ENCODE data around the gene MACROD2.

The MACROD2 gene

GRCh38 chr20:15710636-15711035, 1715.3 kb downstream of the MACROD2 start (continued):
- TF ChIP-seq, protein P1, sequence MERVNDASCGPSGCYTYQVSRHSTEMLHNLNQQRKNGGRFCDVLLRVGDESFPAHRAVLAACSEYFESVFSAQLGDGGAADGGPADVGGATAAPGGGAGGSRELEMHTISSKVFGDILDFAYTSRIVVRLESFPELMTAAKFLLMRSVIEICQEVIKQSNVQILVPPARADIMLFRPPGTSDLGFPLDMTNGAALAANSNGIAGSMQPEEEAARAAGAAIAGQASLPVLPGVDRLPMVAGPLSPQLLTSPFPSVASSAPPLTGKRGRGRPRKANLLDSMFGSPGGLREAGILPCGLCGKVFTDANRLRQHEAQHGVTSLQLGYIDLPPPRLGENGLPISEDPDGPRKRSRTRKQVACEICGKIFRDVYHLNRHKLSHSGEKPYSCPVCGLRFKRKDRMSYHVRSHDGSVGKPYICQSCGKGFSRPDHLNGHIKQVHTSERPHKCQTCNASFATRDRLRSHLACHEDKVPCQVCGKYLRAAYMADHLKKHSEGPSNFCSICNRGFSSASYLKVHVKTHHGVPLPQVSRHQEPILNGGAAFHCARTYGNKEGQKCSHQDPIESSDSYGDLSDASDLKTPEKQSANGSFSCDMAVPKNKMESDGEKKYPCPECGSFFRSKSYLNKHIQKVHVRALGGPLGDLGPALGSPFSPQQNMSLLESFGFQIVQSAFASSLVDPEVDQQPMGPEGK (CRISPR knock-in tag; IDR thresholded peaks at IDR 0.05; ENCODE audit: borderline replicate concordance), result no peak

GRCh38 chr20:15711177-15711576, 1715.9 kb downstream of the MACROD2 start:
- no peak for TF ChIP-seq RARB (CRISPR knock-in tag; IDR thresholded peaks at IDR 0.05)
- no peak for TF ChIP-seq ZC3H10 (CRISPR knock-in tag; IDR thresholded peaks at IDR 0.05)
- TF ChIP-seq SNAI2 (CRISPR knock-in tag; IDR thresholded peaks at IDR 0.05), result no peak
- TF ChIP-seq ZNF565 (CRISPR knock-in tag; conservative IDR thresholded peaks at IDR 0.05; ENCODE audit: low read depth), result no peak
- no peak for TF ChIP-seq ZFP3 (CRISPR knock-in tag; IDR thresholded peaks at IDR 0.05)
- TF ChIP-seq OSR1 (CRISPR knock-in tag; IDR thresholded peaks at IDR 0.05), result no peak
- TF ChIP-seq, protein P2, sequence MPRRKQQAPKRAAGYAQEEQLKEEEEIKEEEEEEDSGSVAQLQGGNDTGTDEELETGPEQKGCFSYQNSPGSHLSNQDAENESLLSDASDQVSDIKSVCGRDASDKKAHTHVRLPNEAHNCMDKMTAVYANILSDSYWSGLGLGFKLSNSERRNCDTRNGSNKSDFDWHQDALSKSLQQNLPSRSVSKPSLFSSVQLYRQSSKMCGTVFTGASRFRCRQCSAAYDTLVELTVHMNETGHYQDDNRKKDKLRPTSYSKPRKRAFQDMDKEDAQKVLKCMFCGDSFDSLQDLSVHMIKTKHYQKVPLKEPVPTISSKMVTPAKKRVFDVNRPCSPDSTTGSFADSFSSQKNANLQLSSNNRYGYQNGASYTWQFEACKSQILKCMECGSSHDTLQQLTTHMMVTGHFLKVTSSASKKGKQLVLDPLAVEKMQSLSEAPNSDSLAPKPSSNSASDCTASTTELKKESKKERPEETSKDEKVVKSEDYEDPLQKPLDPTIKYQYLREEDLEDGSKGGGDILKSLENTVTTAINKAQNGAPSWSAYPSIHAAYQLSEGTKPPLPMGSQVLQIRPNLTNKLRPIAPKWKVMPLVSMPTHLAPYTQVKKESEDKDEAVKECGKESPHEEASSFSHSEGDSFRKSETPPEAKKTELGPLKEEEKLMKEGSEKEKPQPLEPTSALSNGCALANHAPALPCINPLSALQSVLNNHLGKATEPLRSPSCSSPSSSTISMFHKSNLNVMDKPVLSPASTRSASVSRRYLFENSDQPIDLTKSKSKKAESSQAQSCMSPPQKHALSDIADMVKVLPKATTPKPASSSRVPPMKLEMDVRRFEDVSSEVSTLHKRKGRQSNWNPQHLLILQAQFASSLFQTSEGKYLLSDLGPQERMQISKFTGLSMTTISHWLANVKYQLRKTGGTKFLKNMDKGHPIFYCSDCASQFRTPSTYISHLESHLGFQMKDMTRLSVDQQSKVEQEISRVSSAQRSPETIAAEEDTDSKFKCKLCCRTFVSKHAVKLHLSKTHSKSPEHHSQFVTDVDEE (CRISPR knock-in tag; IDR thresholded peaks at IDR 0.05), result no peak
- no peak for TF ChIP-seq BACH2 (CRISPR knock-in tag; IDR thresholded peaks at IDR 0.05; ENCODE audit: borderline replicate concordance)
- TF ChIP-seq, protein P3, sequence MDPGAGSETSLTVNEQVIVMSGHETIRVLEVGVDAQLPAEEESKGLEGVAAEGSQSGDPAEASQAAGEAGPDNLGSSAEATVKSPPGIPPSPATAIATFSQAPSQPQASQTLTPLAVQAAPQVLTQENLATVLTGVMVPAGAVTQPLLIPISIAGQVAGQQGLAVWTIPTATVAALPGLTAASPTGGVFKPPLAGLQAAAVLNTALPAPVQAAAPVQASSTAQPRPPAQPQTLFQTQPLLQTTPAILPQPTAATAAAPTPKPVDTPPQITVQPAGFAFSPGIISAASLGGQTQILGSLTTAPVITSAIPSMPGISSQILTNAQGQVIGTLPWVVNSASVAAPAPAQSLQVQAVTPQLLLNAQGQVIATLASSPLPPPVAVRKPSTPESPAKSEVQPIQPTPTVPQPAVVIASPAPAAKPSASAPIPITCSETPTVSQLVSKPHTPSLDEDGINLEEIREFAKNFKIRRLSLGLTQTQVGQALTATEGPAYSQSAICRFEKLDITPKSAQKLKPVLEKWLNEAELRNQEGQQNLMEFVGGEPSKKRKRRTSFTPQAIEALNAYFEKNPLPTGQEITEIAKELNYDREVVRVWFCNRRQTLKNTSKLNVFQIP (CRISPR knock-in tag; IDR thresholded peaks at IDR 0.05; ENCODE audit: borderline replicate concordance, low read depth), result no peak
- no peak for TF ChIP-seq ZNF70 (CRISPR knock-in tag; IDR thresholded peaks at IDR 0.05)
- no peak for TF ChIP-seq ISL1 (CRISPR knock-in tag; IDR thresholded peaks at IDR 0.05)
- TF ChIP-seq TCF4 (CRISPR knock-in tag; IDR thresholded peaks at IDR 0.05; ENCODE audit: borderline replicate concordance), result no peak
- TF ChIP-seq GLIS3 (CRISPR knock-in tag; IDR thresholded peaks at IDR 0.05), result no peak
- no peak for TF ChIP-seq PPARA (CRISPR knock-in tag; IDR thresholded peaks at IDR 0.05; ENCODE audit: borderline replicate concordance)
- TF ChIP-seq CSRNP3 (CRISPR knock-in tag; IDR thresholded peaks at IDR 0.05), result no peak
- no peak for TF ChIP-seq ARNTL (CRISPR knock-in tag; IDR thresholded peaks at IDR 0.05; ENCODE audit: borderline replicate concordance, low read depth)
- TF ChIP-seq CREB5 (CRISPR knock-in tag; IDR thresholded peaks at IDR 0.05; ENCODE audit: low read depth), result no peak
- ATAC-seq, result no peak

DNA sequence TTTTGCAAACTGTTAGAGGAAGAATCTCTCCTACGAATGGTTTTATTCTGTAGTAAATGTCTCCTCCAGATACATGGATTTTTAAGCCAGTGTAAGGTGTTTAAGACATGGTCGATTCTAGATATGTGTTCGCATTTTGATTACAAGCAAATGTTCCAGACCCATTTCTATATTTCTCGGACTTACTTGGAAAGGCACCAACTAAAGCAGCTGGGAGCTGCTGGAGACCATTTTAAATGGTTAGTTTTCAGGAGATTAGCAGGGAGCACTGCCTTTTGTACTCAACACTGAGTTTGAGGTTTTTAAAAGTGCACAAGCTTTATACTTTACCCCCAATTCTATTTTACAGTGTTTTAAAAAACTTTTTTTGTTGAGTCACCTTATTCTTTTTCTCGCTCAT, 1720.9 kb downstream of the MACROD2 start:
- no peak for TF ChIP-seq PPARA (CRISPR knock-in tag; IDR thresholded peaks at IDR 0.05; ENCODE audit: borderline replicate concordance)
- no peak for TF ChIP-seq RARB (CRISPR knock-in tag; IDR thresholded peaks at IDR 0.05)
- ATAC-seq, result no peak

- ATAC-seq, result no peak
- TF ChIP-seq ZNF70 (CRISPR knock-in tag; IDR thresholded peaks at IDR 0.05) (no peak), ZC3H10 (CRISPR knock-in tag; IDR thresholded peaks at IDR 0.05) (no peak), ZFP30 (CRISPR knock-in tag; IDR thresholded peaks at IDR 0.05) (no peak), TCF4 (CRISPR knock-in tag; IDR thresholded peaks at IDR 0.05; ENCODE audit: borderline replicate concordance) (no peak), OSR1 (CRISPR knock-in tag; IDR thresholded peaks at IDR 0.05) (no peak), BACH2 (CRISPR knock-in tag; IDR thresholded peaks at IDR 0.05; ENCODE audit: borderline replicate concordance) (no peak)
Observed at GRCh38 chr20:15726416-15726815, 1731.1 kb downstream of the MACROD2 start.
